Testis (tissue), 2 donors: Measurements from ENCODE around the gene ALK.

Experiments used
- POLR2A ChIP-seq: fragments of 450-650 bp; IDR thresholded peaks from one replicate; pipeline ENCODE4 v1.6.1; 2017; ENCODE audit warnings: antibody characterized with exemption, mild to moderate bottlenecking, moderate library complexity
- TF ChIP-seq, protein P1 (sequence below), 3 experiments: fragments of 450-650 bp in 2 of 3; fragments of 200-600 bp in 1 of 3; sonication (generic) in 1 of 3; IDR thresholded peaks; one replicate each; pipeline ENCODE4 v1.5.1; 2016 to 2019; ENCODE audit warnings: antibody characterized with exemption in 3 of 3, mild to moderate bottlenecking in 2 of 3, moderate library complexity in 1 of 3

DNA sequence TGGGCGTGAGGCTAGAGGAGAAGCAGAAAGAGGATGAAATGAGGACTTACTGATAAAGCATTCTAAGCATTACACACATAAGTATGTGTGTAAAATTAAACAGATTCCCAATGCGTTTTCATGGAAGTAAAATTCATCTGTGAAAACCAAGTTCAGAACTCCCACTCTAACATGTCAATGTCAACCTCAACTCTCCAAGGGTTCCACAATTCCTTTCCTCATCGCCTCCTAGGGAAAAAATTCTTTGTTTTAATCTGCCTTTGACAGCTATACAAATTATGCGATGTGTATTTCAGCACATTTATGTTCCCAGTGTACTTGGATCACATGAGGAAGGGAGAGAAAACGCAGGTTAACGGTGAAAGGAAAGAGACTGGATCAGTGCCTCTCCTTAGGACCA, 729.6 kb downstream of the ALK start:
- TF ChIP-seq, protein P1, sequence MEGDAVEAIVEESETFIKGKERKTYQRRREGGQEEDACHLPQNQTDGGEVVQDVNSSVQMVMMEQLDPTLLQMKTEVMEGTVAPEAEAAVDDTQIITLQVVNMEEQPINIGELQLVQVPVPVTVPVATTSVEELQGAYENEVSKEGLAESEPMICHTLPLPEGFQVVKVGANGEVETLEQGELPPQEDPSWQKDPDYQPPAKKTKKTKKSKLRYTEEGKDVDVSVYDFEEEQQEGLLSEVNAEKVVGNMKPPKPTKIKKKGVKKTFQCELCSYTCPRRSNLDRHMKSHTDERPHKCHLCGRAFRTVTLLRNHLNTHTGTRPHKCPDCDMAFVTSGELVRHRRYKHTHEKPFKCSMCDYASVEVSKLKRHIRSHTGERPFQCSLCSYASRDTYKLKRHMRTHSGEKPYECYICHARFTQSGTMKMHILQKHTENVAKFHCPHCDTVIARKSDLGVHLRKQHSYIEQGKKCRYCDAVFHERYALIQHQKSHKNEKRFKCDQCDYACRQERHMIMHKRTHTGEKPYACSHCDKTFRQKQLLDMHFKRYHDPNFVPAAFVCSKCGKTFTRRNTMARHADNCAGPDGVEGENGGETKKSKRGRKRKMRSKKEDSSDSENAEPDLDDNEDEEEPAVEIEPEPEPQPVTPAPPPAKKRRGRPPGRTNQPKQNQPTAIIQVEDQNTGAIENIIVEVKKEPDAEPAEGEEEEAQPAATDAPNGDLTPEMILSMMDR (IDR thresholded peaks at IDR 0.05) = no peak
- TF ChIP-seq POLR2A = no peak
